ENCODE results near the gene WNT5B.

DNA sequence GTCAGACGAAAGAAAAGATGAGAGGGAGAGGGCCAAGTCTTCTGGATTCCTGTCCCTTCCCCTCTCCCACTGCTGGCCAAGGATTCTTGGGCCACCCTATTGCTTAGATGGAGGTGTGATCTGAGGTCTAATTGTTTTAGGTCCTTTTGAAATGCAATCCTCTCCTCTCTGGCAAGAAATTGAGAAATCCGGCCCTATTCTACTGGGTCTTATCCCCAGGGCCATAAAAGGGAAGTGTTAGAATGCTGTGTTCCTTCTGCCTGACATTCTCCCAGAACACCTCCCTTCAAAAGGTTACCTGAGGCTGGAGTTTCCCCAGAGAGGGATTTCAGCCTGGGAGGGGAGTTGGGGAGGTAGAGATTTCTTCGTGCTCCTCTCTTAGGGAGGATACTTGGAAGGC lies 4.4 kb downstream of the WNT5B start:
- TF ChIP-seq, protein P1, sequence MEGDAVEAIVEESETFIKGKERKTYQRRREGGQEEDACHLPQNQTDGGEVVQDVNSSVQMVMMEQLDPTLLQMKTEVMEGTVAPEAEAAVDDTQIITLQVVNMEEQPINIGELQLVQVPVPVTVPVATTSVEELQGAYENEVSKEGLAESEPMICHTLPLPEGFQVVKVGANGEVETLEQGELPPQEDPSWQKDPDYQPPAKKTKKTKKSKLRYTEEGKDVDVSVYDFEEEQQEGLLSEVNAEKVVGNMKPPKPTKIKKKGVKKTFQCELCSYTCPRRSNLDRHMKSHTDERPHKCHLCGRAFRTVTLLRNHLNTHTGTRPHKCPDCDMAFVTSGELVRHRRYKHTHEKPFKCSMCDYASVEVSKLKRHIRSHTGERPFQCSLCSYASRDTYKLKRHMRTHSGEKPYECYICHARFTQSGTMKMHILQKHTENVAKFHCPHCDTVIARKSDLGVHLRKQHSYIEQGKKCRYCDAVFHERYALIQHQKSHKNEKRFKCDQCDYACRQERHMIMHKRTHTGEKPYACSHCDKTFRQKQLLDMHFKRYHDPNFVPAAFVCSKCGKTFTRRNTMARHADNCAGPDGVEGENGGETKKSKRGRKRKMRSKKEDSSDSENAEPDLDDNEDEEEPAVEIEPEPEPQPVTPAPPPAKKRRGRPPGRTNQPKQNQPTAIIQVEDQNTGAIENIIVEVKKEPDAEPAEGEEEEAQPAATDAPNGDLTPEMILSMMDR (IDR thresholded peaks at IDR 0.05; ENCODE audit: low read length), result no peak
- no peak for TF ChIP-seq EZH2 (IDR thresholded peaks at IDR 0.05; ENCODE audit: borderline replicate concordance, low read length)
